PC-9 (cell line): ENCODE measurements around the gene RTN4R. TPM values are rescaled to one million over a fixed set of nuclear protein-coding genes. Genes with fewer than 3 reads are reported as not detected.
"Not testable (repeated sequence)": the region's sequence is repeated elsewhere in the genome, so short reads cannot be mapped to it uniquely, and the experiment has no call there.

Source experiments
- BruUV-seq: library from RNA; stranded (reverse); fragments of 400-500 nt; replicated peaks from 2 replicates; lab custom pipeline; 2021; lab: Mats Ljungman, UMichigan
- CTCF ChIA-PET: fragments of 300-600 bp; sonication (Branson Sonifier 250); formaldehyde crosslinking; loops from one replicate; lab custom pipeline; 2022; ENCODE audit warnings: antibody characterized with exemption; lab: Charles Lee
- POLR2A ChIA-PET: fragments of 300-600 bp; sonication (Branson Sonifier 250); formaldehyde crosslinking; loops from one replicate; lab custom pipeline; 2022; ENCODE audit warnings: antibody characterized with exemption; ENCODE audit not compliant: unreplicated experiment; lab: Charles Lee
- DNase-seq, 2 experiments: peaks; one replicate each; pipeline versions ENCODE4 v3.0.0 to v3.0.0-alpha.2; 2015 to 2022; ENCODE audit warnings: mixed read lengths in 1 of 2
- H2AFZ ChIP-seq: fragments of 200-600 bp; sonication (generic); 2 replicates; pipeline ENCODE4 v1.8.1; 2017; ENCODE audit warnings: antibody characterized with exemption
- H3F3A ChIP-seq: fragments of 200-600 bp; sonication (generic); 2 replicates; pipeline ENCODE4 v1.8.1; 2017; ENCODE audit warnings: antibody characterized with exemption, mild to moderate bottlenecking, low read depth; ENCODE audit not compliant: insufficient read depth
- H3K27ac ChIP-seq: fragments of 200-600 bp; sonication (generic); 2 replicates; pipeline ENCODE4 v1.6.1; 2016; ENCODE audit warnings: mixed run types
- H3K27me3 ChIP-seq: fragments of 200-600 bp; sonication (generic); 2 replicates; pipeline ENCODE4 v1.6.1; 2016; ENCODE audit warnings: low read depth, mixed run types; ENCODE audit not compliant: insufficient read depth
- H3K36me3 ChIP-seq: fragments of 200-600 bp; sonication (generic); 2 replicates; pipeline ENCODE4 v1.6.1; 2016; ENCODE audit warnings: low read depth, mixed run types
- H3K4me1 ChIP-seq: fragments of 200-600 bp; sonication (generic); replicated peaks from 2 replicates; pipeline ENCODE4 v1.6.1; 2016; ENCODE audit warnings: mixed run types; ENCODE audit not compliant: insufficient read depth
- H3K4me2 ChIP-seq: fragments of 200-600 bp; sonication (generic); 2 replicates; pipeline ENCODE4 v1.6.1; 2017; ENCODE audit warnings: mixed run types
- H3K4me3 ChIP-seq: fragments of 200-600 bp; sonication (generic); 2 replicates; pipeline ENCODE4 v1.6.1; 2016; ENCODE audit warnings: mixed run types
- H3K79me2 ChIP-seq: fragments of 200-600 bp; sonication (generic); 2 replicates; pipeline ENCODE4 v1.6.1; 2017; ENCODE audit warnings: low read depth, mixed run types
- H3K9me2 ChIP-seq: fragments of 200-600 bp; sonication (generic); 2 replicates; pipeline ENCODE4 v1.8.1; 2017; ENCODE audit warnings: mild to moderate bottlenecking; ENCODE audit not compliant: insufficient read depth
- H3K9me3 ChIP-seq: fragments of 200-600 bp; sonication (generic); 2 replicates; pipeline ENCODE4 v1.8.1; 2016; ENCODE audit warnings: low read depth; ENCODE audit not compliant: insufficient read depth
- H4K20me1 ChIP-seq: fragments of 200-600 bp; sonication (generic); 2 replicates; pipeline ENCODE4 v1.8.1; 2017; ENCODE audit not compliant: insufficient read depth
- CTCF ChIP-seq: fragments of 200-600 bp; sonication (generic); conservative IDR thresholded peaks from 2 replicates; pipeline ENCODE4 v1.6.1; 2017; ENCODE audit warnings: mixed run types, antibody characterized with exemption, mild to moderate bottlenecking, moderate library complexity
- EZH2 ChIP-seq: fragments of 200-600 bp; sonication (generic); IDR thresholded peaks from 2 replicates; pipeline ENCODE4 v1.8.0; 2017; ENCODE audit warnings: antibody characterized with exemption, low read depth
- intact Hi-C: fragments of 100-400 bp; cut with micrococcal nuclease; formaldehyde crosslinking; loops from one replicate; pipeline ENCODE4 v1.10.0; 2022; ENCODE audit not compliant: unreplicated experiment
- total RNA-seq: library from RNA; stranded (reverse); gene quantifications from 2 replicates; pipeline ENCODE4 v1.2.3, GENCODE V29; 2021

The RTN4R gene
- total RNA-seq, 1 experiment from 2014 or later, result 5.0 TPM

- H3K9me2 ChIP-seq, result no peaks in the 10 kb centered on the region
- H3K4me3 ChIP-seq, result no peak overlapping the region
- H3K79me2 ChIP-seq, result no peaks in the 10 kb centered on the region
- H3K36me3 ChIP-seq, result no peaks in the 10 kb centered on the region
- BruUV-seq, result no TSS peak
- POLR2A ChIA-PET, result no interaction called here
- intact Hi-C loops, result loop anchor here (10.0 kb wide), 1 partner anchor 316 kb away; no protein-coding TSS in a partner anchor
- no peak overlapping the region for H3K4me2 ChIP-seq
- H3K27ac ChIP-seq, result no peak overlapping the region
- no peaks in the 10 kb centered on the region for H4K20me1 ChIP-seq
- no peaks in the 10 kb centered on the region for H3K9me3 ChIP-seq
- TF ChIP-seq EZH2 (no peak), CTCF (no peak)
- H3F3A ChIP-seq, result no peaks in the 10 kb centered on the region
- H3K4me1 ChIP-seq, result no peaks in the 10 kb centered on the region
- H3K27me3 ChIP-seq, result no peaks in the 10 kb centered on the region; the same call in 1 of the 2 replicates
- H2AFZ ChIP-seq, result no peak overlapping the region
- no peak for DNase-seq
- CTCF ChIA-PET, result no interaction called here
These were observed 12.7 kb upstream of the RTN4R start for GRCh38 chr22:20280866-20281265.

- H3K4me1 ChIP-seq, POLR2A ChIA-PET, H3K27ac ChIP-seq, H3K79me2 ChIP-seq, H3K9me2 ChIP-seq, CTCF ChIA-PET, H3K27me3 ChIP-seq, H2AFZ ChIP-seq, BruUV-seq, H3K36me3 ChIP-seq, H3K9me3 ChIP-seq, H3K4me2 ChIP-seq, H4K20me1 ChIP-seq, H3K4me3 ChIP-seq, H3F3A ChIP-seq: not testable (repeated sequence)
- peak in 1 of 2 experiments; percentile 47 for DNase-seq
- intact Hi-C loops, result loop anchor here (10.0 kb wide), 1 partner anchor 315 kb away; no protein-coding TSS in a partner anchor
These were observed 12.0 kb upstream of the RTN4R start for GRCh38 chr22:20280163-20280562.

GRCh38 chr22:20279662-20280134 lies 11.6 kb upstream of the RTN4R start:
- intact Hi-C loops, result loop anchor here (10.0 kb wide), 1 partner anchor 315 kb away; no protein-coding TSS in a partner anchor
- no peak overlapping the region for H3K4me3 ChIP-seq
- no peak overlapping the region for H2AFZ ChIP-seq
- CTCF ChIA-PET, result no interaction called here
- H3K4me2 ChIP-seq, result no peak overlapping the region
- no peaks in the 10 kb centered on the region for H3K9me3 ChIP-seq
- no TSS peak for BruUV-seq
- H4K20me1 ChIP-seq, result no peaks in the 10 kb centered on the region
- H3K79me2 ChIP-seq, result no peaks in the 10 kb centered on the region
- TF ChIP-seq CTCF (no peak), EZH2 (no peak)
- no peaks in the 10 kb centered on the region; the same call in 1 of the 2 replicates for H3K27me3 ChIP-seq
- peak in 1 of 2 experiments; percentile 41 for DNase-seq
- H3K9me2 ChIP-seq, result no peaks in the 10 kb centered on the region
- no peaks in the 10 kb centered on the region for H3F3A ChIP-seq
- no peak overlapping the region for H3K27ac ChIP-seq
- no peaks in the 10 kb centered on the region for H3K4me1 ChIP-seq
- POLR2A ChIA-PET, result no interaction called here
- H3K36me3 ChIP-seq, result no peaks in the 10 kb centered on the region

- H3K4me2 ChIP-seq, H2AFZ ChIP-seq, H3K9me2 ChIP-seq, H3K27me3 ChIP-seq, H3K36me3 ChIP-seq, H3K27ac ChIP-seq, POLR2A ChIA-PET, intact Hi-C loops, H3K79me2 ChIP-seq, CTCF ChIA-PET, DNase-seq, H3K9me3 ChIP-seq, H3K4me1 ChIP-seq, BruUV-seq, H3F3A ChIP-seq, H4K20me1 ChIP-seq, H3K4me3 ChIP-seq: not testable (repeated sequence)
These were observed 10.8 kb upstream of the RTN4R start for GRCh38 chr22:20278726-20279490.

- H3K79me2 ChIP-seq, BruUV-seq, H3K27ac ChIP-seq, DNase-seq, intact Hi-C loops, H3F3A ChIP-seq, H3K4me3 ChIP-seq, H3K36me3 ChIP-seq, POLR2A ChIA-PET, H3K4me1 ChIP-seq, H2AFZ ChIP-seq, CTCF ChIA-PET, H3K9me3 ChIP-seq, H3K4me2 ChIP-seq, H3K27me3 ChIP-seq, H3K9me2 ChIP-seq, H4K20me1 ChIP-seq: not testable (repeated sequence)
These were observed 10.0 kb upstream of the RTN4R start for GRCh38 chr22:20277936-20278635.
